GM21381 (cell line): ENCODE data around the gene SLC28A1.
"Not testable (repeated sequence)": the region's sequence is repeated elsewhere in the genome, so short reads cannot be mapped to it uniquely, and the experiment has no call there.

ENCODE experiments used
- ATAC-seq: cut with Tn5 transposase; IDR thresholded peaks from one replicate; pipeline ENCODE4 v1.9.1; 2021; ENCODE audit warnings: mild to moderate bottlenecking, moderate library complexity; ENCODE audit not compliant: unreplicated experiment

Gene SLC28A1

DNA sequence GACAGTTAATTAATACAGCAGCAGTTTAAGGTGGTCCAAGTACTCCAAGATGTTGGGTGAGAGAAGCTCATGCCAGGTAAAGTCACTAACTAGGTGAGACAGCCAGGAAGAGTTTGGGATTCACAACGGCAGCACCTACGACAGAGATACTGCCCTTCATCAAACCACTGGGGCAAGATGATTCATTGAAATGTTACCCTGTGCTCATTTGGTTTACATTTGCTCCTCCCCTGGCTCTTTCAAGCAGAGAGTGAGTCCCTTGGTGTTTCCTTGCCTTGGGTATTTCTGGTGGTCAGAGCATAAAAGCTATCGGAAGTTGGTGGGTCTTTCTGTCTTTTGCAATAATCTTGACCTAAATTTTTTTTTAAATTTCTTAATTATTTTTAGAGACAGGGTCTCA lies 77.2 kb downstream of the SLC28A1 start:
- no peak for ATAC-seq

DNA sequence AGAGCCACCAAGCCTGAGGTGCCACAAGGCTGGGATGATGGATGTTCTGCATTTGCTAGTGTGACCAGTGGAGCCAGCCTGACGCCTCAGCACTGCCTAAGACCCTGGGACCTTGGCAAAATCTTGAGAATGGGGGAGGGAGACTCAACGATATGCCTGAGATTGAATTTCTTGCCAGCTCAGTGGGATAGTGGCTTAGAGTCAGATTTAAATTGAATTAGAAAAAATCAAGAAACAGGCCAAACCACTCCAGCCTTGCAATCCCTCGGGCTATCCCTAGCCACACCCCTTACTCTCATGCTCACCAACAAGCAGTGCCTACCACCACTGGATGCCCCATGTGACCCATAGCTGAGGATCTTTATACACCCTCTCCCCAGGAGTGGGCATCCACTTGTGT lies 78.5 kb downstream of the SLC28A1 start:
- ATAC-seq = no peak

DNA sequence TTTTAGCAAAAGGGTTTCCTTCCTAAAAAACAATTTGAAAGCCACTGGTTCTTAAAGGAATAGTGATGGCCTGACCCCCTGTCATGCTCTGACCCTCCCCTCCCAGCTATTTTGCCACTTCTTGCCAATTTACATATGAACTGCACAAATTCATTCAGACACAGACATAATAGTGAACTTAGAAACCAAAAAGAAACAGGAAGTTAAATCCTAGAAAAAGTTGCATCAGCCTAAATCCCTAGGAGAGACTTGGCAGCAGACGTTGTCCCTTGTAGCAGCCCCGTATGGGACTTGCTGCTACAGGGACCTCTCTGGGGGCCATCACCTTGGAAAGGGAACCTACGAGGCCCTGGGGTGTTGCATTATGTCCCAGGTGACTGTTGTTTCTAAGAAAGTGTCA lies 82.9 kb downstream of the SLC28A1 start:
- no peak for ATAC-seq

DNA sequence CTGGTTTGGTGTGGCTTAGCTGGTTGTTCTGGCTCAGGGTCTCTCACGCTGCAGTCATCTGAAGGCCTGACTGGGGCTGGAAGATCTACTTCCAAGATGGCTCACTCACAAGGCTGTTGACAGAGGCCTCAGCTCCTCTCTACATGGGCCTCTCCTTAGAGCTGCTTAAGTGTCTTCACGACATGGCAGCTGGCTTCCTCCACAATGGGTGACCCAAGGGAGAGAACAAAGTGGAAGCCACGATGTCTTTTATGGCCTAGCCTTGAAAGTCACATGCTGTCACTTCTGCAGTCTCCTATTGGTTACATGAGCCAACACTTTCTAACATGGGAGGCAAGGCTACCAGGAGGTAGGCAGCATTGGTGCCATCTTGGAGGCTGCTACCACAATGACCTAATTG lies 83.8 kb downstream of the SLC28A1 start:
- no peak for ATAC-seq

DNA sequence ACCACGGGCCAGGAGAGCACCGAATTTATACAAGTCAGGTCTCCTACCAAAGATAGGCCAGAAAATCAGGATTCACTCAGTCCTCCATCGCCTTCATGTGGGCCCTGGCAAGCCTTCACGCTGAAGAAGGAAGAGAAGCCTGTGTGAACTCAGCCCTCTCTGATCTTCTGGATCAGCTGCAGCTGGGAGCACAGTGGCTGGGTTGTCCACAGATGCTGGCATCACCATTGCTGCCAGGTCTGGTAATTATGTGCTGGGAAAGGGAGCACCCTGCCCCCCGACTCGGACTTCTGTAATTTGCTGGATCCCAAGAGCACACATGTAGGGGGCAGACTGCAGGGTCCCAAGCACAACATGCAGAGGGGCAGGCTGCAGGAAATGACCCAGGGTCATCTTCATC lies 84.8 kb downstream of the SLC28A1 start:
- no peak for ATAC-seq

DNA sequence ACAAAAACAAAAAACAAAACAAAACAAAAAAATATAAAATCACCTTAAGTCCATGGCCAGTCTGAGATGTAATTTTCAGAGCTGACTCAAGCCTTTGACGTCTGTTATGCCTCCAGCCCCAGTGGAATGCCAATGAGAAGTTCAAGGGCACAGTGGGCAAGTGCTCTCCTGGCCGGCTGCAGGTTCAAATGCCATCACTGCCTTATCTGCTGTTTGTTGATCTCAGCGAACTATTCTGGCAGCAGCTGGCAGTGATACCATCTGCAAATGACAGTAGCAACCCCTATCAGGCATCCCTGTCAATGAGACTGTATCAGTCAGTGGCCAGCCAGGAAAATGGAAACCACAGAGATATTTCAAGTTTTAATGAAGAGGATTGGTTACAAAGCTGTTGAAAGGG lies 86.4 kb downstream of the SLC28A1 start:
- ATAC-seq = no peak

DNA sequence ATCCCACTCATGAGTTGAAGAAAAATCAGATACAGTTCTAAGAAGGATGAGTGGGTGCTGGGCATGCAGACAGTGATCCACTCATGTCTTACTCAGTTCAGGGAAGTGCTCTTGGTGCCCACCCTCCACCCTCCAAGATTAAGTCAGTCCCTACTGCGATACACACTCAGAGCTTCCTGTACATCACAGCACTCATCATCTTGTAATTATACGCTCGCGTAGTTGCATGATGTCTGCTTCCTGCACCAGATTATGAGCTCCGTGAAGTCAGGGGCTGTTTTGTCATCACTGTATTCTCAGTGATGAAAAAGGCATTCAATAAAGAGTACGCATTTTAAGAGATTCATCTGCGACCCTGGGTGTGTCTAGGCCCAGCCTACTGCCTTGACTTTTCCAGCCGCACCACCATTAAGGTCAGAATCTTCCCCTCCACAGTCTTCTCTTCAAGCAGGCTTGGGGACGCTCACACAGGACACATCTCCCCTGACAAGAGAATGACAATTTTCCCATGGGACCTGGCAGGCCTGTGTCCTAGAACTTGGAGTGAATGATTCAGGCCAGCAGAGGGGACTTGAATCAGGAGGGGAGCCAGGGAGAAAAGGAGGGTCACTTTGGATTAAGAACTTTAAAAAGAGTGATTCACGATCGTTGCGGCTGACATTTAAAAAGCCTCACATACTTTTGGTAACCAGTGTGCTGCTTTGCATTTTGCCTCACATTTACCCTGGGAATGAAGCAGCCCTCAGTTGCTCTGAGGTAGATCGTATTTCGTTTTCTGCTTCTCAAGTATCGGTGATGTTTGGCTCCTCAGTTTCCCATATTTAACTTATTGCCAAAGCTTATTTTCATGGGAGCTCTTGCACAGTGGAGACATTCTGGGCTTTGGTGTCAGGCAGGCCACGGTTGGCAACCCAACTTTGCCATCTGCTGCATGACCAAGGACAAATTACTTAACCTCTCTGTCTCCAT lies 89.3 kb downstream of the SLC28A1 start:
- no peak for ATAC-seq

DNA sequence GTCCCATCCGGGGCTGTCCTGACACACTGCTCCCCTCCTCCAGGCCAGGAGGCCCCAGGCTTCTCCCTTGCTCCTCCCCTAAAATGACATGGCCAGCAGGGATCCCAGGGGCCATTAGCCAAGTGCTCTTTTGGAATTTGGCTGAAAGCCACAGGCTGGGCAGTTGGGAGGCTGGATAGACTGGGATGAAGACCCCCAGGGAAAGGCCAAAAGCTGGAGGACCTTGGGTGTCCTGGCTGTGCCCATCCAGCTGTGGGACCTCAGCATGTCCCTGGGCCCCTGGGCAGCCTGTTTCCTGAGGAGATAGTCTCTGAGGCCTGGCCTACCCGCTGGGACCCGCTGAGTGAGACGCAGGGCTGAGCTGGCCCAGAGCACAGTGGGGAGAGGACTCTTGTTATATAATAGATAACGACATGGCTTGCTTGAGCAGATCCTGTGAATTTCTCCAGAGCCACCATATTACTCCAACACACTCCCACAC lies 91.4 kb downstream of the SLC28A1 start:
- ATAC-seq = no peak

DNA sequence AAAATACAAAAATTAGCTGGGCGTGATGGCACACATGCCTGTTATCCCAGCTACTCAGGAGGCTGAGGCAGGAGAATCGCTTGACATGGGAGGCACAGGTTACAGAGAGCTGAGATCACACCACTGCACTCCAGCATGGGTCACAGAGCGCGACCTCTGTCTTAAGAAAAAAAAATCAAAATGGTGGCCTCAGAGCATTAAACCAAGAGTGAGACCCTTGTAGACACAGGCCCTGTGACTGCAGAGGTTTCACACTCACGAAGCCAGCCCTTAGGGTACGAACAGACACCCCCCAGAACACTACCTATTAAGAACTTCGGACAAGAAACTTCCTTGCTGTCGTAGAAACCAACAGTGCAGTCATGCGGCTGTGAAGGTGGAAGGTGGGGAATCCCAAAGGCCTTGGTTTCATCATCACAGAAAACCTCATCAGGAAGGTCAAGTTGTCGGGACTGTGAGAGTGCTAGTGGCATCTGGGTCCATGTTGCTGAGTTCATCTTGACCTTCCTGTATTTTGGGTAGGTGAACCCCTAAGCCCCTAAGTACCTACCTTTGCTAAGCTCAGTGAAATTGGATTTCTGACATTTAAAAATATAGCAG lies 92.4 kb downstream of the SLC28A1 start:
- ATAC-seq = no peak

DNA sequence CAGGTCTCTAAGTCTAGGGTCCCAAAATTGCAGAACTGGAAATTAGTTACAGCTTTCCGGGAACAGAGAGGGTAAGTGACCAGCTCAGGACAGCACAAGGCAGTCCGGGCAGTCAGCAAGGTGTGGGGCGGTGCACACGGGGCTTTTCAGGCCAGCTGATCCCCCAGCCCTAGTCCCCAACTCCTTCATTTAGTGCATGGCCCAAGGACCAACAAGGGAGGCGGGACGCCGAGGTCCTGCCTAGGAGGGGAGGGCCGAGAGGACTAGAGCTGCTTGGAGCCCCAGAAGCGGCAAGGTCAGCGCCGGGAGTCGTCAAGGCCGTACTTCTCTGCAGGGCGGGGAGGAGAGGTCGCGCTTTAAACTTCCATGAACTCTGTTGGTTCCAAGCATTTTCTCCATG lies 95.2 kb downstream of the SLC28A1 start:
- no peak for ATAC-seq

DNA sequence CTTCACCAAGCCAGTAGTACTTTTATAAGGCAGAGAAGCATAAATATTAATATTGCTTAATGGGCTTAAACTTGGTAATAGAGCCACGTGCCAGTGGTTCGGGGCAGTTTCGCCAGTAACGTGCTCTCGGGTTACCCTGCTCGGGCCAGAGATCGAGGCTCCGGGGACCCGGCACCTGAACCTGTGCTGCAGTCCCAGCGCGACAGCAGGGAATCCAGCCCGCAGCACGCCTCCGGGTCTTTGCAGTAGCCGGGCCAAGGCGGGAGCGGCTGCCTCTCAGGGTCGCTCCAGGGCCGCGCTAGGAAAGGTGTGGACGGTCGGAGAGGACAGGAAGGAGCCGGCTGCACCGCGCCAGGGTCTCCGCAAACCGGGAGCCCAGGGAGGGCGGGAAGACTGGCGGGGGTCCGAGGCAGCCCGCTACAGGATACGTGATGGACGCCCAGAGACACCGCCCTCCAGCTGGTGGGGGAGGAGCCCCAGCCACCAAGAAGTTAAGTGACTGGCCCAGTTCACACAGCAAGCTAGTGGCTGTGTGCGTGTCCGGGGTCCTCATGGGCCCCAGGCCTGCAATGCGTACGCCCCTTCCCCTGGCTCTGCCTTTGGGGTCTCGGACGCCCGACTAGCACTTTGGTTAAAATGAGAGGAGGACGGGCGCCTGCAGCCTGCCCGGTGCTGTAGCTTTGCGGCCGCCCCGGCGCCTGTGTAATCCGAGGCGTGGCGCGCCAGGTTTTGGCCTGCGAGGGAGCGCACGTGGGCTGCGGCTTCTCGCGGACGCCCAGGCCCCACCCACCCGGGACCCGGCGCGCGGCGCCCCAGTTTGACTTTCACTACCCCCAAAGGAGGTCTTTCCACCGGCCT lies 96.0 kb downstream of the SLC28A1 start:
- peak; percentile 48 for ATAC-seq

DNA sequence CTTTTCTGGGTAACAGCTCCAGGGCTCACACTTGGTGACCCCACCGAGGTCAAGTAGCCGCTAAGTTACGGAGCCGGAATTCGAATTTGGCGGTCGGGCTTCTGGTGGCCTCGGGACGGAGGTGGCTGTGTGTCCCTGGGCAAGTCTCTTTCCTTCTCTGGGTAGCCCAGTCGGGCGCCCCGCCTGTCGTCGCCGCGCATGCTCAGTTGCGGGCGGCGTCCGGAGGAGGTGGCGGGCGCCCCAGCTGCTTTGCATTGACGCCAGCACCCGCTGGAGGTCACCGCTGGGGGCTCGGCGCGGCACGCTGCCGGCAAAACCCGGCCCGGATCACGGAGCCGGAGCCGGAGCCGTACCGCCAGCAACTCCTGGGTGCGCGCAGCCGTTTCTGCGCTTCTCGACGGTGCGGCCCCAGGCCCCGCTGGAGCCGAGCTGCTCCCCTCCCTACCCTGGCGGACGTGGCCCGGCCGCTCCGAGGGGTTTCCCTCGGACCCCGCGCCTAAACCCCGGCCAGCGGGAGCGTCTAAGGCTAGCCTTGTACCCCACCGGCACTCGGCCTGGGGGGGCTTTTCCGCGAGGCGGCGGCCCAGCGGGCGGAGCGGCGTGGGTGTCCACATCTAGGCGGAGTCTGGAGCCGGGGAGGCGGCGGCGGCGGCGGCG lies 96.7 kb downstream of the SLC28A1 start:
- peak; percentile 58 for ATAC-seq

DNA sequence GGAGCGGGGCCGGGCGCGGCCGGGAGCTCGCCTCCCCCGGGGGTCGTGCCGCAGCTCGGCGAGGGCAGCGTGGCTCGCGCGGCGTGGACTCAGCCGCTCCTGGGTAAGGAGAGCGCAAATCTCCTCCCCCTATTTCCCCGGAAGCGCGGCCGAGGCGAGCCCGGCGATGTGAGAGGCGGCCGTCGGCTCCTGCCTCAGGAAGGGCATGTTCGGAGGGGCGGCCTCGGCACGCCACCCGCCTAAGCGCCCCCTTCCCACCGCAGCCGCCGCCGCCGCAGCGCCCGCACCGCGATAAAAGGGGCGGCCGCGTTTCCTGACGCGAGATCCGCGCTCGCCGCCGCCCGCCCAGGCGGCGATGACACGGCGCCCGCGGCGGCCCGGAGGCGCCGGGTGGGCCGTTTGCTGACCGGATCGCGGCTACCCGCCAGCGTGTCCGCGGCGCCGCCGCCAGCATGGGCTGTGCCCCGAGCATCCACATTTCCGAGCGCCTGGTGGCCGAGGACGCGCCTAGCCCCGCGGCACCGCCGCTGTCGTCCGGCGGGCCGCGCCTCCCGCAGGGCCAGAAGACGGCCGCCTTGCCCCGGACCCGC lies 97.3 kb downstream of the SLC28A1 start, which contains the start of gene PDE8A:
TSS of gene PDE8A (plus strand) at position 146 of the 590 bp plus-strand sequence. CDS start at position 453, 307 bp downstream.
- ATAC-seq = peak; percentile 19

DNA sequence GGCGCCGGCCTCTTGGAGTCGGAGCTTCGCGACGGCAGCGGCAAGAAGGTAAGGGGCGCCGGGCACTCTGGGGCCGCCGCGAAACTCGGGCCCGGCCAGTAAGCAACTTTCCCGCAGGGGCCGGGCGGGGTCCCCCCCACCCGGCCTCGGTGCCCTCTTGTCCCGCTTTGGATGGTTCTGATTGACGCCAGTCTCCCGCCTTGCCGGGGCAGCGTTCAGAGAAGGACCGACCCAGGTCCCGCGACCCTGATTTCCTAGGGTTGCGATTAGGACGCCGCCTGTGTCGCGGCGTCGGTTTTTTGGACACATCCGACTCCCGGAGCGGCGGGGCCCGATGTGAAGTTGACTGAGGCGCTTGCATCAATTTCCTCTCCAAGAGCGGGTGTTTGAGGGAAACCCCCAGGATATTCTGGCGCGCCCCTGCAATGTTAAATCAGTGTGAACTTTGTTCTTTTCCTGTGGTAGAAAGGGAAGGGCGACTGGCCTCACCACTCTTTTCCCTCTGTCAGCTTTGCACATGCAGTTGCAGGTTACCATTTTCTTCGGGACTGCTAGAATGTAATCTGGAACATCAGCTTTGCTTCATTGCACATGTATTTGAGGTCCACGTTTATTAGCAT lies 97.9 kb downstream of the SLC28A1 start:
- ATAC-seq = peak; percentile 1

DNA sequence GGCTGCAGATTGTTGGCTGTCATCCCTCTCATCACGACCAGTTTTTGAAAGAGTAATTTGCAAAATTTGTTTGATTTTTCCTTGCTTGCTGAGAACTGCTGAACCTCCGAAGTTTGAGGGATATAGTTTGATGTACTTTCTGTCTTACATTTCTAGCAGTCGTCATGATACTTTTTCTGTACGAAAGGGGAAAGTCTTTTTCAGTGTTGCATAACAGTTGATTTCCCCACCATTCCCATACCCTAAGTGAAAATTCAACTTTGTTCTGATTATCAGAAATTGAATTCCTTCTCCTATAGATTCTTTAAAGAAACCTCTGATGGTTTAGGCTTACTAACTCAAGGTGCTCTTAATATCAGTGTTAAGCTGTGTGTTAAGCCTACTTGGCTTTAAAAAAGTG lies 98.8 kb downstream of the SLC28A1 start:
- ATAC-seq = no peak

DNA sequence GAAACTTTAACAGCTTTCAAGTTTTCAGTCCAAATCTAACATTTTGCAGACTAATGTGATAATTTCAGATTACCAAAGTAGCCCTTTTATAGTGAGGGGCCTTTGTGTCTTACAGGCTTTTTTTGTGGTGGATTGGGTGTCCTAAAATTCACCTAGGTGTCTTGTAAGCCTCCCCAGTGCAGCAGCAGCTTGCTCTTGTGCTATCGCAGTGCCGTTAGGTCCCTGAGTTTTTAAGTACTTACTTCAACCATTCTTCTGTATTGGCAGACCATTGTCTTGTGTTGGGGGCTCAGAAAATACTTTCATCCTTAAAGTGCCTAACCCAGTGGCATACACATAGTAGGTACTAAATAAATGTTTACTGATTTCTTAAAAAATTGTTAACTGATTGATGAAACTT lies 99.2 kb downstream of the SLC28A1 start:
- no peak for ATAC-seq

DNA sequence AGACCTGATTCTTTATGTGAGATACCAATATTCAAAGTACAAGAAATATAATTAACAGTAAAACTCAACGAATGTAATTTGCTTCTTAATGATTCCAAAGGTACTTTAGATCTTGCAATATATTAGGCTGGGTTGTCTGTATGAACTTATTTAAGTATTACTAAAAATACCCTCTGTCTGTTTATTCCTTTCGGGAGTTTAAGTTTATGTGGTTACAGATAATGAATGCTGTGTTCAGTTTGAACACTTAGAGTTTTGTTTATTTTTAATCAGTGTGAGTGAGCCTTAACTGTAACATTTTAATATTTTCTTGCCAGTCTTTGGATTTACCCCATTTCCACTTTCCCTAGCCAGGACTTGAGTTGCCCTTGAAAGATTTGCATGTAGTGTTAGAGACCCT lies 100.7 kb downstream of the SLC28A1 start:
- ATAC-seq = no peak

DNA sequence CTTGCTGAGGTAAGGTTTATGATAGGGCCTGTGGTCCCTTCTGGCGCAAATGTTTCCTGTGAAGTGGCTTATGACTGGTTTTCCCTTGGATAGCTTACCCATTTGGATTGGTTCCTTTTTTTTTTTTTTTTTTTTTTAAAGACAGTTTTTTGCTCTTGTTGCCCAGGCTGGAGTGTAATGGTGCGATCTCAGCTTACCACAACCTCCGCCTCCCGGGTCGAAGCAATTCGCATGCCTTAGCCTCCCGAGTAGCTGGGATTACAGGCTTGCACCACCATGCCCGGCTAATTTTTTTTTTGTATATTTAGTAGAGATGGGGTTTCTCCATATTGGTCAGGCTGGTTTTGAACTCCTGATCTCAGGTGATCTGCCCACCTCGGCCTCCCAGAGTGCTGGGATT lies 102.9 kb downstream of the SLC28A1 start:
- ATAC-seq = not testable (repeated sequence)

DNA sequence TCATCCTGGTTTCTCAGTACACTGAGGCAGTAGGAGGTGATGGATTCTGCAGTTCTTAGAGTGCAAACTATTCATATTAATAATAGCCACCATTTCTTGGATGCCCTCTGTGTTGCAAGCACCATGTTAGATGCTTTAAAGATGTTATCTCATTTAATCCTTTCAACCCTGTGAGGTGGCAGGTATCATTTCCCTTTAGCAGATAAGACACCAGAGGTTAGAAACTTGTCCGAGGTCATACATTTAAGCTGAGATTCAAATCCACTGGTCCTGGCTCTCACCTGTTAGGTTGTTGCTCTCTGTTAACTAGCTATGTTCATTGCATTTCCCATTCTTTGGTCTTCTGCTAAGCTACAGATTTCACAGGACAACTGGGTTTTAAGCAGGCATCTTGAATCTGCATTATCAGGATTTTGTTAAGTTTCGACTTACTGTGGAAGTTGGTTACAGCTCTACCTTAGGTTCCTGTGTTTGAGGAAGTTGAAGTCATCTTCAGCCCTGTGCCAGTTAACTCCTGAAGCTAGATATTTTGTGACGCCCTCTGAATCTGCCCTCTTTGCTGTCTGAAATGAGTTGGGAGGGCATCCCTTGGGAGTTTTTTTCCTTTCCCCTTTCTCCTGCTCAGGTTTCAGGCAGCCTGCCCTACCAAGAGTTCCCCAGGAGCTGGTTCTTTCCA lies 103.6 kb downstream of the SLC28A1 start:
- no peak for ATAC-seq
